A673 (cell line): Measurements from ENCODE around the gene EZH1. TPM values are rescaled to one million over a fixed set of nuclear protein-coding genes. Genes with fewer than 3 reads are reported as not detected.
A peak's percentile ranks its signal among the peaks of the same experiment; 100 is the strongest.
"Not testable (repeated sequence)": the region's sequence is repeated elsewhere in the genome, so short reads cannot be mapped to it uniquely, and the experiment has no call there.

ENCODE experiments used
- BruUV-seq: library from RNA; stranded (reverse); fragments of 400-500 nt; replicated peaks from 2 replicates; lab custom pipeline; 2021; lab: Mats Ljungman, UMichigan
- CTCF ChIA-PET: fragments of 300-600 bp; sonication (Branson Sonifier 250); formaldehyde crosslinking; loops from one replicate; lab custom pipeline; 2022; ENCODE audit warnings: antibody characterized with exemption; lab: Charles Lee
- POLR2A ChIA-PET: fragments of 300-600 bp; sonication (Branson Sonifier 250); formaldehyde crosslinking; loops from one replicate; lab custom pipeline; 2022; ENCODE audit warnings: antibody characterized with exemption; ENCODE audit not compliant: low non-redundant PET; lab: Charles Lee
- DNase-seq: peaks from one replicate; pipeline ENCODE4 v3.0.0-alpha.2; 2015; ENCODE audit warnings: low spot score
- H3K27ac ChIP-seq: fragments of 200-600 bp; sonication (generic); 2 replicates; pipeline ENCODE4 v1.5.1; 2016; ENCODE audit warnings: mixed run types, low read depth, mild to moderate bottlenecking, mixed read lengths, antibody characterized with exemption, low read length; ENCODE audit not compliant: poor library complexity, severe bottlenecking
- H3K27me3 ChIP-seq: fragments of 200-600 bp; sonication (generic); replicated peaks from 2 replicates; pipeline ENCODE4 v1.6.1; 2017; ENCODE audit warnings: mixed run types, low read depth, mild to moderate bottlenecking, mixed read lengths, antibody characterized with exemption, low read length; ENCODE audit not compliant: insufficient read depth, poor library complexity
- H3K36me3 ChIP-seq: fragments of 200-600 bp; sonication (generic); 2 replicates; pipeline ENCODE4 v1.6.1; 2016; ENCODE audit warnings: mixed run types, mild to moderate bottlenecking, mixed read lengths, antibody characterized with exemption, low read length; ENCODE audit not compliant: insufficient read depth, poor library complexity, severe bottlenecking
- H3K4me1 ChIP-seq: fragments of 200-600 bp; sonication (generic); 2 replicates; pipeline ENCODE4 v1.6.1; 2017; ENCODE audit warnings: mixed run types, mild to moderate bottlenecking, mixed read lengths, antibody characterized with exemption, low read length; ENCODE audit not compliant: insufficient read depth, poor library complexity, severe bottlenecking
- H3K4me3 ChIP-seq: fragments of 200-600 bp; sonication (generic); 2 replicates; pipeline ENCODE4 v1.5.1; 2016; ENCODE audit warnings: low read depth, mixed run types, mild to moderate bottlenecking, mixed read lengths, low read length; ENCODE audit not compliant: poor library complexity, severe bottlenecking
- H3K9me3 ChIP-seq: fragments of 200-600 bp; sonication (generic); 2 replicates; pipeline ENCODE4 v1.6.1; 2016; ENCODE audit warnings: mixed run types, low read depth, mild to moderate bottlenecking, mixed read lengths, antibody characterized with exemption, low read length; ENCODE audit not compliant: poor library complexity, severe bottlenecking
- CTCF ChIP-seq: fragments of 300-800, 200-600 bp; sonication (generic); conservative IDR thresholded peaks from 2 replicates; pipeline ENCODE4 v1.5.1; 2017; ENCODE audit warnings: low read depth, mild to moderate bottlenecking, antibody characterized with exemption, low read length, moderate library complexity, mixed read lengths
- EZH2 ChIP-seq: fragments of 200-600 bp; sonication (generic); IDR thresholded peaks from 2 replicates; pipeline ENCODE4 v1.6.1; 2017; ENCODE audit warnings: borderline replicate concordance, low read depth, mild to moderate bottlenecking, mixed read lengths, antibody characterized with exemption, low read length; ENCODE audit not compliant: poor library complexity, severe bottlenecking
- intact Hi-C: fragments of 100-400 bp; cut with micrococcal nuclease; formaldehyde crosslinking; loops from one replicate; pipeline ENCODE4 v1.10.0; 2022; ENCODE audit not compliant: unreplicated experiment
- total RNA-seq: library from RNA; stranded (reverse); gene quantifications from 2 replicates; pipeline ENCODE4 v1.2.3, GENCODE V29; 2021

Gene EZH1
- total RNA-seq, 1 experiment from 2014 or later: 16.4 TPM

DNA sequence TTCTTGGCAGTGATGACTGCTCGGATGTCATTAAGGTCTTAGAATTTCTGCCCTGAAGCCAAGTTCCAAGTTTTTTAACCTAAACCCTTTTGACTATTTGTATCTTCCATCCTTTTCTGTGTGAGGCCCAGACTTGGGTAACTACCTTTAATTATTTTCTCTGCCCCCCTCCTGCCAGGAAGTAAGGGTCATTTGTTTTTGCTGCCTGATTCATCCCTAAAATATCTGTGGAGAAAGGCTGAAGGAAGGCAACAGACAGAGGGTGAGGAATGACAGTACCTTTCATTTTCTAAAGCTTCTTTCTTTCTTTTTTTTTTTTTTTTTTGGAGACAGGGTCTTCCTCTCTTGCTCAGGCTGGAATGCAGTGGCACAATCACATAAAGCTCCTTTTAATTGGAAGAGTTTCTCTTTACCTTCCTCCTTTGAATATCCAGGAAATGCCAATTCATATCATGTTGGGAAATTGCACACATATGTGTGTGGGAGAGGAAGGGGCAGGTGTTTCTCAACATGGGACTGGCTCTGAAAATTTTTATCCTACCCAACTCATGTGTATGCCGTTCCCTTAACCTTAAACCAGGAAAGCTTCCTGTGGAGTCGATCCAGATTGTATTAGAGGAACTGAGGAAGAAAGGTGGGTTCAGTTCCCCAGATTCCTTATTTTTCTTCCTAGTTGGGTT lies 29.4 kb upstream of the EZH1 start:
- Histone ChIP-seq H3K9me3 (no peaks in the 10 kb centered on the region), H3K27ac (no peak overlapping the region), H3K4me1 (no peaks in the 10 kb centered on the region), H3K27me3 (no peaks in the 10 kb centered on the region), H3K4me3 (peak overlapping the region; percentile 68), H3K36me3 (no peaks in the 10 kb centered on the region)
- intact Hi-C loops: no loop called here
- ChIA-PET CTCF (interaction anchor here (2.3 kb wide), 1 partner anchor 11 kb away, joined by 5 read pairs; no protein-coding TSS in a partner anchor), POLR2A (no interaction called here)
- no peak for DNase-seq
- TF ChIP-seq CTCF (no peak), EZH2 (no peak)
- BruUV-seq: TSS peak; percentile 73

GRCh38 chr17:42773290-42774035 lies 28.6 kb upstream of the EZH1 start, which contains the start of gene VPS25:
TSS of gene VPS25 (plus strand) at chr17:42773449. CDS start at chr17:42773476, 27 bp downstream.
- Histone ChIP-seq H3K4me3 (peak within 1 kb of the TSS; percentile 68), H3K9me3 (no peaks in the 10 kb centered on the region), H3K4me1 (no peaks in the 10 kb centered on the region), H3K27me3 (no peaks in the 10 kb centered on the region), H3K27ac (peak within 1 kb of the TSS; percentile 65), H3K36me3 (no peaks in the 10 kb centered on the region)
- no peak for TF ChIP-seq EZH2
- no peak for TF ChIP-seq CTCF
- ChIA-PET POLR2A (no interaction called here), CTCF (interaction anchor here (2.3 kb wide), 1 partner anchor 10 kb away, joined by 5 read pairs; no protein-coding TSS in a partner anchor)
- no TSS peak for BruUV-seq
- DNase-seq: peak; percentile 81
- intact Hi-C loops: no loop called here

GRCh38 chr17:42772945-42773289 lies 28.1 kb upstream of the EZH1 start:
- DNase-seq: no peak
- BruUV-seq: TSS peak; percentile 94
- intact Hi-C loops: no loop called here
- Histone ChIP-seq H3K4me3 (peak overlapping the region; percentile 68), H3K9me3 (no peaks in the 10 kb centered on the region), H3K27me3 (no peaks in the 10 kb centered on the region), H3K27ac (peak overlapping the region; percentile 65), H3K36me3 (no peaks in the 10 kb centered on the region), H3K4me1 (no peaks in the 10 kb centered on the region)
- CTCF ChIA-PET: interaction anchor here (2.3 kb wide), 1 partner anchor 9 kb away, joined by 5 read pairs; no protein-coding TSS in a partner anchor
- POLR2A ChIA-PET: no interaction called here
- TF ChIP-seq EZH2: no peak

DNA sequence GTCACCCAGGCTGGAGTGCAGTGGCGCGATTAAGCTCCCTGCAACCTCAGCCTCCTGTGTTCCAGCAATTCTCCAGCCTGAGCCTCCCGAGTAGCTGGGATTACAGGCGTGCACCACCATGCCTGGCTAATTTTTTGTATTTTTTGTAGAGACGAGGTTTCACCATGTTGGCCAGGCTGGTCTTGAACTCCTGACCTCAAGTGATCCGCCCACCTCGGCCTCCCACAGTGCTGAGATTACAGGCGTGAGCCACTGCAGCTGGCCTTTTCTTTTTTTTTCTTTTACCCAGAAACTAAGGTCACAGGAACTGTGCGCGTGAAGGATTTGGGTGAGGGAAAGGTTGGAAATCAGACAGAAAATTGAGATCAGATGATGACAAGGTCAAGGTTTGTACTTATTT lies 25.1 kb upstream of the EZH1 start:
- intact Hi-C loops, H3K27ac ChIP-seq, BruUV-seq, H3K4me3 ChIP-seq, H3K9me3 ChIP-seq, H3K36me3 ChIP-seq, H3K27me3 ChIP-seq, CTCF ChIA-PET, POLR2A ChIA-PET, DNase-seq, H3K4me1 ChIP-seq: not testable (repeated sequence)

DNA sequence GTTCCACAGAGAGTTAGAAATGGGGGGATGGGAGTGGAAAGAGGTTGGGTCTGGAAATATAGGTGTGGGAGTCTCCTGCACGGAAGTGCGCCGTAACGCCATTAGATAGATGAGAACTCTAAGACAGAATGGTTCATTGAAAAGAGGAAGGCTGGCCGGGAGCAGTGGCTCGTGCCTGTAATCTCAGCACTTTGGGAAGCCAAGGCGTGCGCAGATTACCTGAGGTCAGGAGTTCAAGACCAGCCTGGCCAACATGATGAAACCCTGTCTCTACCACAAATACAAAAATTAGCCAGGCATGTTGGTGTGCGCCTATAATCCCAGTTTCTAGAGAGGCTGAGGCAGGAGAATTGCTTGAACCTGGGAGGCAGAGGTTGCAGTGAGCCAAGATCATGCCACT lies 23.2 kb upstream of the EZH1 start:
- DNase-seq, CTCF ChIA-PET, H3K27ac ChIP-seq, H3K9me3 ChIP-seq, POLR2A ChIA-PET, H3K27me3 ChIP-seq, H3K4me1 ChIP-seq, intact Hi-C loops, H3K4me3 ChIP-seq, BruUV-seq, H3K36me3 ChIP-seq: not testable (repeated sequence)
